ENCODE results near the gene GLS2.

The GLS2 gene

GRCh38 chr12:56437430-56438176 is 50.4 kb downstream of the GLS2 start:
- DNase-seq: no peak

GRCh38 chr12:56434828-56435227 is 53.1 kb downstream of the GLS2 start:
- no peak for DNase-seq

- no peak for DNase-seq
Observed at GRCh38 chr12:56431850-56432249, 56.1 kb downstream of the GLS2 start.

- DNase-seq: no peak
Observed at GRCh38 chr12:56431288-56431687, 56.7 kb downstream of the GLS2 start.

GRCh38 chr12:56425940-56426438 is 62.0 kb downstream of the GLS2 start:
- DNase-seq: no peak

GRCh38 chr12:56425193-56425592 is 62.8 kb downstream of the GLS2 start:
- DNase-seq: no peak
